Immature natural killer cell (primary cell): ENCODE data around the gene PREX1. TPM values are rescaled to one million over a fixed set of nuclear protein-coding genes. Genes with fewer than 3 reads are reported as not detected.
"Not testable (repeated sequence)": the region's sequence is repeated elsewhere in the genome, so short reads cannot be mapped to it uniquely, and the experiment has no call there.

ENCODE experiments used
- DNase-seq, 3 donors: peaks; one replicate each; pipeline ENCODE4 v3.0.0; 2022; ENCODE audit warnings: mixed read lengths in 1 of 3
- H3K27ac Mint-ChIP-seq, 6 donors: one replicate each; pipeline ENCODE4 v1.8.0; 2020; ENCODE audit warnings: mixed read lengths in 6 of 6, mild to moderate bottlenecking in 5 of 6, inconsistent platforms in 4 of 6, moderate library complexity in 3 of 6
- H3K27me3 Mint-ChIP-seq, 3 donors: one replicate each; pipeline ENCODE4 v1.8.0; 2020 to 2021; ENCODE audit warnings: low read depth in 3 of 3, mild to moderate bottlenecking in 3 of 3, mixed read lengths in 3 of 3, moderate library complexity in 3 of 3, inconsistent platforms in 1 of 3
- H3K36me3 Mint-ChIP-seq, 3 donors: one replicate each; pipeline ENCODE4 v1.8.0; 2020; ENCODE audit warnings: mixed read lengths in 3 of 3, inconsistent platforms in 2 of 3, mild to moderate bottlenecking in 2 of 3
- H3K4me1 Mint-ChIP-seq, 2 donors: one replicate each; pipeline ENCODE4 v1.8.0; 2020; ENCODE audit warnings: inconsistent platforms in 2 of 2, mild to moderate bottlenecking in 2 of 2, mixed read lengths in 2 of 2, moderate library complexity in 1 of 2
- H3K4me3 Mint-ChIP-seq, 5 donors: one replicate each; pipeline ENCODE4 v1.8.0; 2020; ENCODE audit warnings: mild to moderate bottlenecking in 5 of 5, mixed read lengths in 5 of 5, inconsistent platforms in 3 of 5, moderate library complexity in 3 of 5
- H3K9me3 Mint-ChIP-seq, 6 donors: one replicate each; pipeline ENCODE4 v1.8.0; 2020; ENCODE audit warnings: mild to moderate bottlenecking in 6 of 6, mixed read lengths in 6 of 6, inconsistent platforms in 4 of 6, moderate library complexity in 3 of 6
- polyA plus RNA-seq, 3 donors: library from polyadenylated mRNA; unstranded; fragments of 300-500 nt; fragmentation: Illumina TruSeq; gene quantifications; one replicate each; pipeline ENCODE4 v1.2.3, GENCODE V29; 2021

PREX1 gene
- polyA plus RNA-seq, 3 donors from 2014 or later, result 30.5 to 94.3 (median 54.9) TPM

- H3K9me3 Mint-ChIP-seq, DNase-seq: not testable (repeated sequence)
- Mint-ChIP-seq H3K4me1 (peaks cover 10 to 14% of the 10 kb centered on the region in 2 donors), H3K27ac (peak overlapping the region in 2 of 6 donors; percentile 94 to 99), H3K27me3 (peaks cover 5 to 21% (median 15%) of the 10 kb centered on the region in 3 donors), H3K4me3 (peak overlapping the region; percentile 93 to 99 (median 98)), H3K36me3 (peaks cover 0 to 12% (median 0%) of the 10 kb centered on the region in 3 donors)
Measured at GRCh38 chr20:48826480-48826879, 1.3 kb downstream of the PREX1 start.

GRCh38 chr20:48826069-48826468 is 1.7 kb downstream of the PREX1 start:
- Mint-ChIP-seq H3K27me3 (peaks cover 5 to 23% (median 15%) of the 10 kb centered on the region in 3 donors), H3K36me3 (peaks cover 0 to 15% (median 0%) of the 10 kb centered on the region in 3 donors), H3K27ac (peak overlapping the region in 2 of 6 donors; percentile 94 to 99), H3K4me1 (peaks cover 10 to 14% of the 10 kb centered on the region in 2 donors), H3K9me3 (no peaks in the 10 kb centered on the region), H3K4me3 (peak overlapping the region; percentile 93 to 99 (median 98))
- DNase-seq, result no peak

GRCh38 chr20:48825566-48825920 is 2.3 kb downstream of the PREX1 start:
- H3K27me3 Mint-ChIP-seq, result peaks cover 5 to 23% (median 15%) of the 10 kb centered on the region in 3 donors
- H3K36me3 Mint-ChIP-seq, result peaks cover 0 to 15% (median under 1%) of the 10 kb centered on the region in 3 donors
- peak overlapping the region; percentile 93 to 99 (median 98) for H3K4me3 Mint-ChIP-seq
- H3K9me3 Mint-ChIP-seq, result no peaks in the 10 kb centered on the region
- no peak for DNase-seq
- H3K4me1 Mint-ChIP-seq, result peaks cover 10 to 14% of the 10 kb centered on the region in 2 donors
- peak overlapping the region in 2 of 6 donors; percentile 94 to 99 for H3K27ac Mint-ChIP-seq

GRCh38 chr20:48824830-48825565 is 2.8 kb downstream of the PREX1 start:
- H3K27me3 Mint-ChIP-seq, result peaks cover 5 to 23% (median 15%) of the 10 kb centered on the region in 3 donors
- H3K27ac Mint-ChIP-seq, result peak overlapping the region in 2 of 6 donors; percentile 94 to 99
- H3K9me3 Mint-ChIP-seq, result no peaks in the 10 kb centered on the region
- peaks cover 0 to 15% (median 5%) of the 10 kb centered on the region in 3 donors for H3K36me3 Mint-ChIP-seq
- peaks cover 10 to 14% of the 10 kb centered on the region in 2 donors for H3K4me1 Mint-ChIP-seq
- no peak for DNase-seq
- peak overlapping the region; percentile 93 to 99 (median 98) for H3K4me3 Mint-ChIP-seq

GRCh38 chr20:48823960-48824498 is 3.8 kb downstream of the PREX1 start:
- H3K9me3 Mint-ChIP-seq, result no peaks in the 10 kb centered on the region
- H3K27me3 Mint-ChIP-seq, result peaks cover 5 to 23% (median 14%) of the 10 kb centered on the region in 3 donors
- H3K27ac Mint-ChIP-seq, result peak overlapping the region in 2 of 6 donors; percentile 94 to 99
- H3K36me3 Mint-ChIP-seq, result peaks cover 0 to 15% (median 5%) of the 10 kb centered on the region in 3 donors
- peak overlapping the region; percentile 93 to 99 (median 98) for H3K4me3 Mint-ChIP-seq
- peak; percentile 34 to 43 (median 38) for DNase-seq
- peaks cover 6 to 8% of the 10 kb centered on the region in 2 donors for H3K4me1 Mint-ChIP-seq

- Mint-ChIP-seq H3K4me3 (peak overlapping the region; percentile 93 to 99 (median 98)), H3K27me3 (peaks cover 4 to 21% (median 11%) of the 10 kb centered on the region in 3 donors), H3K27ac (peak overlapping the region in 2 of 6 donors; percentile 94 to 99), H3K4me1 (peaks cover under 1 to 3% of the 10 kb centered on the region in 2 donors), H3K36me3 (peaks cover 0 to 15% (median 11%) of the 10 kb centered on the region in 3 donors), H3K9me3 (no peaks in the 10 kb centered on the region)
- no peak for DNase-seq
Measured at GRCh38 chr20:48823476-48823875, 4.3 kb downstream of the PREX1 start.

GRCh38 chr20:48822879-48823385 is 4.9 kb downstream of the PREX1 start:
- Mint-ChIP-seq H3K9me3 (no peaks in the 10 kb centered on the region), H3K27ac (peak overlapping the region in 2 of 6 donors; percentile 94 to 99), H3K36me3 (peaks cover 0 to 17% (median 14%) of the 10 kb centered on the region in 3 donors), H3K4me3 (peak overlapping the region; percentile 93 to 99 (median 98)), H3K4me1 (peaks cover 0 to 3% of the 10 kb centered on the region in 2 donors), H3K27me3 (peaks cover 4 to 20% (median 11%) of the 10 kb centered on the region in 3 donors)
- DNase-seq, result peak; percentile 45 to 48 (median 48)

GRCh38 chr20:48822178-48822577 is 5.6 kb downstream of the PREX1 start:
- no peak for DNase-seq
- peaks cover 0 to 21% (median 14%) of the 10 kb centered on the region in 3 donors for H3K36me3 Mint-ChIP-seq
- peak overlapping the region in 2 of 6 donors; percentile 94 to 99 for H3K27ac Mint-ChIP-seq
- peak overlapping the region; percentile 93 to 99 (median 98) for H3K4me3 Mint-ChIP-seq
- no peaks in the 10 kb centered on the region for H3K9me3 Mint-ChIP-seq
- H3K27me3 Mint-ChIP-seq, result peaks cover 4 to 20% (median 13%) of the 10 kb centered on the region in 3 donors
- H3K4me1 Mint-ChIP-seq, result peaks cover 0 to 3% of the 10 kb centered on the region in 2 donors

GRCh38 chr20:48821261-48821920 is 6.4 kb downstream of the PREX1 start:
- Mint-ChIP-seq H3K9me3 (no peaks in the 10 kb centered on the region), H3K36me3 (peaks cover 4 to 21% (median 19%) of the 10 kb centered on the region in 3 donors), H3K27me3 (peaks cover 0 to 15% (median 8%) of the 10 kb centered on the region in 3 donors), H3K4me3 (peak overlapping the region; percentile 93 to 99 (median 98)), H3K4me1 (no peaks in the 10 kb centered on the region), H3K27ac (peak overlapping the region in 2 of 6 donors; percentile 94 to 99)
- DNase-seq, result peak; percentile 38 to 44 (median 43)

- Mint-ChIP-seq H3K4me1 (no peaks in the 10 kb centered on the region), H3K36me3 (peaks cover 4 to 20% (median 19%) of the 10 kb centered on the region in 3 donors), H3K4me3 (peak overlapping the region; percentile 93 to 99 (median 98)), H3K9me3 (no peaks in the 10 kb centered on the region), H3K27ac (peak overlapping the region in 2 of 6 donors; percentile 94 to 99), H3K27me3 (peaks cover 0 to 13% (median 8%) of the 10 kb centered on the region in 3 donors)
- no peak for DNase-seq
Measured at GRCh38 chr20:48820649-48820973, 7.2 kb downstream of the PREX1 start.

- Mint-ChIP-seq H3K4me3 (peak overlapping the region; percentile 93 to 99 (median 98)), H3K4me1 (no peaks in the 10 kb centered on the region)
- DNase-seq, result no peak
Measured at GRCh38 chr20:48819821-48820648, 7.8 kb downstream of the PREX1 start.

GRCh38 chr20:48819089-48819488 is 8.7 kb downstream of the PREX1 start:
- H3K36me3 Mint-ChIP-seq, result peaks cover 4 to 24% (median 11%) of the 10 kb centered on the region in 3 donors
- H3K27ac Mint-ChIP-seq, result peak overlapping the region in 2 of 6 donors; percentile 94 to 99
- no peaks in the 10 kb centered on the region for H3K4me1 Mint-ChIP-seq

More at GRCh38 chr20:48819821-48820648, 7.8 kb downstream of the PREX1 start:
- Mint-ChIP-seq H3K27ac (peak overlapping the region in 2 of 6 donors; percentile 94 to 99), H3K27me3 (peaks cover 0 to 13% (median 8%) of the 10 kb centered on the region in 3 donors), H3K36me3 (peaks cover 4 to 22% (median 15%) of the 10 kb centered on the region in 3 donors), H3K9me3 (no peaks in the 10 kb centered on the region)

More at GRCh38 chr20:48819089-48819488, 8.7 kb downstream of the PREX1 start:
- Mint-ChIP-seq H3K27me3 (peaks cover 0 to 11% (median 8%) of the 10 kb centered on the region in 3 donors), H3K4me3 (peak overlapping the region; percentile 93 to 99 (median 98)), H3K9me3 (no peaks in the 10 kb centered on the region)
- DNase-seq, result no peak
